Ishikawa (cell line): ENCODE measurements around the gene RNF11.

ENCODE experiments used
- CEBPB ChIP-seq: IDR thresholded peaks from 2 replicates; pipeline ENCODE4 v1.6.1; 2012
- CREB1 ChIP-seq: IDR thresholded peaks from 2 replicates; pipeline ENCODE4 v1.6.1; 2012; ENCODE audit warnings: low read depth
- EGR1 ChIP-seq: IDR thresholded peaks from 2 replicates; pipeline ENCODE4 v1.6.1; 2012
- EP300 ChIP-seq: IDR thresholded peaks from 2 replicates; pipeline ENCODE4 v1.6.1; 2012; ENCODE audit warnings: borderline replicate concordance
- FOXM1 ChIP-seq: IDR thresholded peaks from 2 replicates; pipeline ENCODE4 v1.6.1; 2012; ENCODE audit warnings: low read depth, borderline replicate concordance
- MAX ChIP-seq: IDR thresholded peaks from 2 replicates; pipeline ENCODE4 v1.6.1; 2012
- NFIC ChIP-seq: IDR thresholded peaks from 2 replicates; pipeline ENCODE4 v1.6.1; 2012
- RAD21 ChIP-seq: IDR thresholded peaks from 2 replicates; pipeline ENCODE4 v1.6.1; 2012; ENCODE audit warnings: low read depth
- REST ChIP-seq: IDR thresholded peaks from 2 replicates; pipeline ENCODE4 v1.6.1; 2012; ENCODE audit warnings: low read depth, mild to moderate bottlenecking
- TAF1 ChIP-seq: IDR thresholded peaks from 2 replicates; pipeline ENCODE4 v1.6.1; 2012; ENCODE audit warnings: low read depth, mild to moderate bottlenecking
- TCF12 ChIP-seq: IDR thresholded peaks from 2 replicates; pipeline ENCODE4 v1.6.1; 2012; ENCODE audit warnings: low read depth
- TEAD4 ChIP-seq: IDR thresholded peaks from 2 replicates; pipeline ENCODE4 v1.6.1; 2012
- USF1 ChIP-seq: IDR thresholded peaks from 2 replicates; pipeline ENCODE4 v1.6.1; 2012
- YY1 ChIP-seq: IDR thresholded peaks from 2 replicates; pipeline ENCODE4 v1.6.1; 2012; ENCODE audit warnings: low read depth
- ZBTB7A ChIP-seq: IDR thresholded peaks from 2 replicates; pipeline ENCODE4 v1.6.1; 2012; ENCODE audit warnings: low read depth

RNF11 gene

DNA sequence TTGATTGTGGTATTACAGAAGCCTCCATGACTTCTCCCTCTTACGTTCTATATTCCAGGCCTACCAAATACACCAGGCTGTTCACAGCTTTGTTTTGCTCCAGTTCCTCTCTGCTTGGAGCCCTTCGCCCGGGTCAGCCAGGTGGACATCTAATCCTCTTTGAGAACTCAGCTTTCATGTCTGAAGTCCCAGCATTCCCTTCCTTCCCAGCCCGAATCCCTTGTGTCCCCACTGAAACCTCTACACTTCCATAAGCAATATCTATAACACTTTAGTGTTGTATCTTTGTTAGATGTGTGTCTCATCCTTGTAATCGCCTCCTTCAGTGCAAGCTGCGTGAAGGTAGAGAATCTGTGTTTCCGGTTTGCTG, 1.9 kb downstream of the RNF11 start:
- no peak for TF ChIP-seq RAD21
- TF ChIP-seq EP300, result no peak
- TF ChIP-seq EGR1, result no peak
- TF ChIP-seq FOXM1, result no peak
- no peak for TF ChIP-seq YY1
- no peak for TF ChIP-seq MAX
- no peak for TF ChIP-seq TAF1
- no peak for TF ChIP-seq TEAD4
- no peak for TF ChIP-seq ZBTB7A

GRCh38 chr1:51240084-51240483, 4.0 kb downstream of the RNF11 start:
- no peak for TF ChIP-seq TEAD4
- no peak for TF ChIP-seq CEBPB
- no peak for TF ChIP-seq MAX

DNA sequence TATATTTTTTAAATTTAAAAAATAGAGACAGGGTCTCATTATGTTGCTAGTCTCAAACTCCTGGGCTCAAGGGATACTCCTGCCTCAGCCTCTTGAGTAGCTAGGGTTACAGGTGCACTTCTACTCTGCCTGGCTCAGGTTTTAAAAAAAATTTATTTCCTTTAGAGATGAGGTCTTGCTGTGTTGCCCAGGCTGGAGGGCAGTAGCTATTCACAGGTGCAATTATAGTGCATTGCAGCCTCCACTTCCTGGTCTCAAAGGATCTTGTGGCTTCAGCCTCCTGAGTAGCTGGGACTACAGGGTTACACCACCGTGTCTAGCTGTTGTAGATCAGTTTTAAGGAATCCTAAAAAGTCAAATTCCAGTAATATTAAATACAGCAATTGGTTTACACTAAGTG, 5.0 kb downstream of the RNF11 start:
- TF ChIP-seq MAX, result no peak
- no peak for TF ChIP-seq REST
- TF ChIP-seq CREB1, result no peak
- no peak for TF ChIP-seq TAF1
- TF ChIP-seq EGR1, result no peak
- no peak for TF ChIP-seq YY1
- TF ChIP-seq CEBPB, result no peak
- TF ChIP-seq TCF12, result no peak

DNA sequence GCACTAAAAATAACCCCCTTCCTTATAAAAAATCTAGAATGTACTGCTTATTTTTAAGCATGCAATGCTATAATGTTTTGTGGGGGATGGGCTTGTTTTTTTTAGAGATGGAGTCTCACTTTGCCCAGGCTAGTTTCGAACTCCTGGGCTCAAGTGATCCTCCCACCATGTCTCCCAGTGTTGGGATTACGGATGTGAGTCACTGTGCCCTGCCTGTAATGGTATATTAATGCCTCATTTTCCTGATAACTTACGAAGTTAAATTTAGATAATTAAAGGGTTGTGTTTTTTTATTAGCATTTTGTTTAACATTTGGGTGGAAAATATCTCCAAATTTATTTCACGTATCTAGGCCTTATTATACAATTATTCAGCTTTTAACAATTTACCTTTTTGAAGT, 6.5 kb downstream of the RNF11 start:
- TF ChIP-seq YY1 (no peak), CREB1 (no peak), REST (no peak), ZBTB7A (no peak), USF1 (no peak), EGR1 (no peak), MAX (no peak), RAD21 (no peak), TAF1 (no peak), FOXM1 (no peak), NFIC (no peak), TCF12 (no peak), CEBPB (no peak), EP300 (no peak), TEAD4 (no peak)

DNA sequence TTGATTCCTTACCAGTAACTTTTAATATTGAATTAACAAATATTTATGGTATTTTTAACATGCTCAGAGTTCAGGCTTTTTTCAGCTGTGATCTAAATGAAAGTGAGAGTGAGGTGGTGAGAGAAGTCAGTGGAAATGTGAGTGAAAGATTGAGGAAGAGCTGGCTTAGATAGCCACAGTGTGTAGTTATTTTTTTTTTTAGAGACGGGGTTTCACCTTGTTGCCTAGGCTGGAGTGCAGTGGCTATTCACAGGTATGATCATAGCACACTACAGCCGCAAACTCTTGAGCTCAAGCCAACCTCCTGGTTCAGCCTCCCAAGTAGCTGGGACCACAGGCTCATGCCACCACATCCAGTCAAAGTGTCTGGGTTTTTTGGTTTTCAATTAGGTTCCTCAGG, 10.9 kb downstream of the RNF11 start:
- no peak for TF ChIP-seq TEAD4
- TF ChIP-seq TAF1, result no peak
- TF ChIP-seq USF1, result no peak

GRCh38 chr1:51247499-51247898, 11.4 kb downstream of the RNF11 start:
- no peak for TF ChIP-seq YY1
- TF ChIP-seq CEBPB, result no peak
- TF ChIP-seq NFIC, result no peak
- TF ChIP-seq EP300, result no peak
- no peak for TF ChIP-seq ZBTB7A
- no peak for TF ChIP-seq TCF12
- TF ChIP-seq MAX, result no peak
- TF ChIP-seq CREB1, result no peak
- TF ChIP-seq RAD21, result no peak
- no peak for TF ChIP-seq REST
- TF ChIP-seq TAF1, result no peak
- TF ChIP-seq FOXM1, result no peak
- no peak for TF ChIP-seq EGR1
- no peak for TF ChIP-seq USF1
- no peak for TF ChIP-seq TEAD4
